ENCODE measurements around the gene MRPL52. TPM values are rescaled to one million over a fixed set of nuclear protein-coding genes. Genes with fewer than 3 reads are reported as not detected.
A peak's percentile ranks its signal among the peaks of the same experiment; 100 is the strongest.

The MRPL52 gene
- total and polyA plus RNA-seq, 2 of the 13 experiments (the other 11 are each of a cell fraction or from before 2014, with no cell fraction given): 118 to 329 TPM

- TF ChIP-seq TRIM24 (CRISPR knock-in tag; IDR thresholded peaks at IDR 0.05): no peak
- 0 out of 2 replicates have a peak, but pooled peaks have one; percentile 49 for TF ChIP-seq BCL6 (CRISPR knock-in tag; IDR thresholded peaks at IDR 0.05)
- 0 out of 2 replicates have a peak, but pooled peaks have one; percentile 26 for TF ChIP-seq KLF9 (CRISPR knock-in tag; IDR thresholded peaks at IDR 0.05; ENCODE audit: low read depth)
- TF ChIP-seq DBP (CRISPR knock-in tag; IDR thresholded peaks at IDR 0.05; ENCODE audit: not compliant biosample characterization): no peak
- peak; percentile 80; the same call in 1 of the 2 replicates for TF ChIP-seq TFDP1 (CRISPR knock-in tag; IDR thresholded peaks at IDR 0.05; ENCODE audit: borderline replicate concordance)
- TF ChIP-seq ZNF749 (CRISPR knock-in tag; IDR thresholded peaks at IDR 0.05; ENCODE audit: borderline replicate concordance): 0 out of 2 replicates have a peak, but pooled peaks have one; percentile 19
- TF ChIP-seq AFF4 (CRISPR knock-in tag; IDR thresholded peaks at IDR 0.05): no peak
- TF ChIP-seq MAX (IDR thresholded peaks at IDR 0.05): peak; percentile 90
- no peak for TF ChIP-seq ZNF121 (CRISPR knock-in tag; IDR thresholded peaks at IDR 0.05)
- TF ChIP-seq TBX2 (CRISPR knock-in tag; IDR thresholded peaks at IDR 0.05; ENCODE audit: borderline replicate concordance): peak; percentile 57; the same call in 1 of the 2 replicates
- TF ChIP-seq ZNF10 (CRISPR knock-in tag; IDR thresholded peaks at IDR 0.05; ENCODE audit: borderline replicate concordance, low read depth): no peak
- no peak for TF ChIP-seq HCFC1 (IDR thresholded peaks at IDR 0.05; ENCODE audit: low read depth, low read length)
- peak; percentile 39; the same call in 1 of the 2 replicates for TF ChIP-seq E2F1 (CRISPR knock-in tag; IDR thresholded peaks at IDR 0.05)
- TF ChIP-seq ZNF674 (CRISPR knock-in tag; IDR thresholded peaks at IDR 0.05; ENCODE audit: low read depth): no peak
- TF ChIP-seq HINFP (CRISPR knock-in tag; IDR thresholded peaks at IDR 0.05; ENCODE audit: low read depth): peak; percentile 81
- no peak for TF ChIP-seq TOE1 (CRISPR knock-in tag; IDR thresholded peaks at IDR 0.05)
- no peak for TF ChIP-seq ZSCAN9 (CRISPR knock-in tag; IDR thresholded peaks at IDR 0.05; ENCODE audit: borderline replicate concordance)
Measured at GRCh38 chr14:22837114-22837749, 7.5 kb downstream of the MRPL52 start (continued).

All from HepG2 (cell line).